Stimulated activated CD8-positive, alpha-beta memory T cell treated with anti-CD3 and anti-CD28 coated beads, Interleukin-4, amount 100 ng/mL, for 4 hours (primary cell): ENCODE results near the gene CACNG7.

Experiments used
- DNase-seq, 2 donors: peaks; one replicate each; pipeline ENCODE4 v3.0.0-alpha.2; 2020; ENCODE audit warnings: low read depth in 2 of 2, low spot score in 1 of 2

Gene CACNG7

GRCh38 chr19:53951947-53952346 is 42.9 kb downstream of the CACNG7 start:
- no peak for DNase-seq

GRCh38 chr19:53953383-53953782 is 44.3 kb downstream of the CACNG7 start:
- DNase-seq: no peak

- DNase-seq: no peak
Measured at GRCh38 chr19:53957448-53958167, 48.5 kb downstream of the CACNG7 start.

- no peak for DNase-seq
Measured at GRCh38 chr19:53958168-53958571, 49.1 kb downstream of the CACNG7 start.

GRCh38 chr19:53958823-53959757 is 50.0 kb downstream of the CACNG7 start:
- DNase-seq: no peak

GRCh38 chr19:53960187-53960586 is 51.1 kb downstream of the CACNG7 start:
- no peak for DNase-seq

- DNase-seq: no peak
Measured at GRCh38 chr19:53960886-53961285, 51.8 kb downstream of the CACNG7 start.

GRCh38 chr19:53961523-53962356 is 52.7 kb downstream of the CACNG7 start:
- no peak for DNase-seq

GRCh38 chr19:53962887-53963431 is 53.9 kb downstream of the CACNG7 start, which contains the start of gene CACNG8:
Gene CACNG8 (plus strand): TSS chr19:53962937.
- DNase-seq: no peak

GRCh38 chr19:53965091-53965490 is 56.0 kb downstream of the CACNG7 start:
- no peak for DNase-seq

GRCh38 chr19:53966931-53967330 is 57.9 kb downstream of the CACNG7 start:
- DNase-seq: no peak

- DNase-seq: no peak
Measured at GRCh38 chr19:53969366-53969765, 60.3 kb downstream of the CACNG7 start.

GRCh38 chr19:53971673-53972072 is 62.6 kb downstream of the CACNG7 start:
- no peak for DNase-seq

- peak in 1 of 2 donors; percentile 24 for DNase-seq
Measured at GRCh38 chr19:53977429-53977990, 68.4 kb downstream of the CACNG7 start.

- no peak for DNase-seq
Measured at GRCh38 chr19:53977991-53978731, 69.1 kb downstream of the CACNG7 start.

- DNase-seq: no peak
Measured at GRCh38 chr19:53978975-53979801, 70.1 kb downstream of the CACNG7 start.

GRCh38 chr19:53980539-53981375 is 71.7 kb downstream of the CACNG7 start:
- no peak for DNase-seq

GRCh38 chr19:53981376-53981951 is 72.4 kb downstream of the CACNG7 start:
- DNase-seq: no peak
